Measurements from ENCODE around the gene LDLRAD4.

GRCh38 chr18:13178197-13178596 is 40.4 kb upstream of the LDLRAD4 start:
- TF ChIP-seq CTCF (IDR thresholded peaks at IDR 0.05; ENCODE audit: insufficient read depth, low read length) (no peak), POLR2AphosphoS5 (IDR thresholded peaks at IDR 0.05; ENCODE audit: low read depth) (no peak), REST (IDR thresholded peaks at IDR 0.05; ENCODE audit: insufficient replicate concordance, low read depth) (no peak), GABPA (IDR thresholded peaks at IDR 0.05; ENCODE audit: low read depth) (no peak), SPI1 (IDR thresholded peaks at IDR 0.05; ENCODE audit: borderline replicate concordance, low read depth) (no peak)

Data from HL-60 (cell line).